ENCODE measurements around the gene TRDMT1. TPM values are rescaled to one million over a fixed set of nuclear protein-coding genes. Genes with fewer than 3 reads are reported as not detected.

The TRDMT1 gene
- polyA plus RNA-seq, 1 experiment, result 2.4 TPM

DNA sequence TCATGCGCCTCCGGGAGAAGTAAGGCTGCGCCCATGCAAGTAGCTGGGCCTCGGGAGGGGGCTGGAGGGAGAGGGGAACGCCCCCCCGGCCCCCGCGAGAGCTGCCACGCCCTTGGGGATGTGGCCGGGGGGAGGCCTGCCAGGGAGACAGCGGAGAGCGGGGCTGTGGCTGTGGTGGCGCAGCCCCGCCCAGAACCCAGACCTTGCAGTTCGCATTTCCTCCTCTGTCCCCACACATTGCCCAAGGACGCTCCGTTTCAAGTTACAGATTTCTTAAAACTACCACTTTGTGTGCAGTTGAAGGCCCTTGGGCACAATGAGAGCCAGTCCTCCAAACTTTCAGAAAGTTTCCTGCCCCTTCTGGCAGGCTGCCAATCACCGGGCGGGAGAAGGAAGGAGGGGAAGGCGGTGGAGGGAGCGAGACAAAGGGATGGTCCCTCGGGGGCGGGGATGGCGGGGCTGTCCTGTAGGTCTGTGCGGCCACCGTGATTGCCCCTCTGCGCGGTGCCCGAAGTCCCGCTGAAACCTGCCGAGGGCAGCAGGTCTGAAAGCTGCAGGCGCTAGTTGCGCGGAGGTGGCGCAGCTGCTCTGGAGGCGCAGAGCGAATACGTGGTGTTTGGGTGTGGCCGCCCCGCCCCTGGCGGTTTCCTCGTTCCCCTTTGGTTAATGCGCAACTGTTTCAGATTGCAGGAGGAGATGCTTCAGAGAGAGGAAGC lies 28.7 kb upstream of the TRDMT1 start:
- Histone ChIP-seq H3K36me3 (ENCODE audit: control insufficient read depth, insufficient read depth, low read length) (peaks cover 15% of the 10 kb centered on the region), H3K4me3 (ENCODE audit: low read depth, low read length) (peak overlapping the region; percentile 98), H3K27me3 (ENCODE audit: control insufficient read depth, insufficient read depth, low read length) (no peaks in the 10 kb centered on the region)
- DNase-seq (ENCODE audit: low read depth), result no peak
- CTCF ChIA-PET, result interaction anchor here (0.6 to 2.2 kb wide), 19 partner anchors 10 to 386 kb away, joined by 3 to 6 read pairs (median 3); no protein-coding TSS in a partner anchor
- TF ChIP-seq, protein P1, sequence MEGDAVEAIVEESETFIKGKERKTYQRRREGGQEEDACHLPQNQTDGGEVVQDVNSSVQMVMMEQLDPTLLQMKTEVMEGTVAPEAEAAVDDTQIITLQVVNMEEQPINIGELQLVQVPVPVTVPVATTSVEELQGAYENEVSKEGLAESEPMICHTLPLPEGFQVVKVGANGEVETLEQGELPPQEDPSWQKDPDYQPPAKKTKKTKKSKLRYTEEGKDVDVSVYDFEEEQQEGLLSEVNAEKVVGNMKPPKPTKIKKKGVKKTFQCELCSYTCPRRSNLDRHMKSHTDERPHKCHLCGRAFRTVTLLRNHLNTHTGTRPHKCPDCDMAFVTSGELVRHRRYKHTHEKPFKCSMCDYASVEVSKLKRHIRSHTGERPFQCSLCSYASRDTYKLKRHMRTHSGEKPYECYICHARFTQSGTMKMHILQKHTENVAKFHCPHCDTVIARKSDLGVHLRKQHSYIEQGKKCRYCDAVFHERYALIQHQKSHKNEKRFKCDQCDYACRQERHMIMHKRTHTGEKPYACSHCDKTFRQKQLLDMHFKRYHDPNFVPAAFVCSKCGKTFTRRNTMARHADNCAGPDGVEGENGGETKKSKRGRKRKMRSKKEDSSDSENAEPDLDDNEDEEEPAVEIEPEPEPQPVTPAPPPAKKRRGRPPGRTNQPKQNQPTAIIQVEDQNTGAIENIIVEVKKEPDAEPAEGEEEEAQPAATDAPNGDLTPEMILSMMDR (IDR thresholded peaks at IDR 0.05; ENCODE audit: insufficient read depth, low read depth, low read length), result no peak
- POLR2A ChIA-PET, result interaction anchor here (0.6 to 1.4 kb wide), 11 partner anchors 15 to 640 kb away, joined by 3 to 7 read pairs (median 5); no protein-coding TSS in a partner anchor

- TF ChIP-seq, protein P1 (IDR thresholded peaks at IDR 0.05; ENCODE audit: insufficient read depth, low read depth, low read length), result no peak
- peak overlapping the region; percentile 98 for H3K4me3 ChIP-seq (ENCODE audit: low read depth, low read length)
- no peaks in the 10 kb centered on the region for H3K27me3 ChIP-seq (ENCODE audit: control insufficient read depth, insufficient read depth, low read length)
- ChIA-PET CTCF (interaction anchor here (0.6 to 2.2 kb wide), 14 partner anchors 9 to 385 kb away, joined by 3 to 6 read pairs (median 3); no protein-coding TSS in a partner anchor), POLR2A (interaction anchor here (0.6 to 1.4 kb wide), 6 partner anchors 14 to 412 kb away, joined by 3 to 6 read pairs (median 4); no protein-coding TSS in a partner anchor)
- DNase-seq (ENCODE audit: low read depth), result no peak
- peaks cover 13% of the 10 kb centered on the region for H3K36me3 ChIP-seq (ENCODE audit: control insufficient read depth, insufficient read depth, low read length)
Measured at GRCh38 chr10:17229717-17229966, 28.2 kb upstream of the TRDMT1 start.

GRCh38 chr10:17229016-17229716 lies 27.7 kb upstream of the TRDMT1 start:
- ChIA-PET POLR2A (interaction anchor here (0.5 to 1.1 kb wide), 9 partner anchors 14 to 412 kb away, joined by 3 to 6 read pairs (median 3); no protein-coding TSS in a partner anchor), CTCF (interaction anchor here (0.6 to 2.2 kb wide), 16 partner anchors 9 to 385 kb away, joined by 3 to 6 read pairs (median 3); no protein-coding TSS in a partner anchor)
- Histone ChIP-seq H3K36me3 (ENCODE audit: control insufficient read depth, insufficient read depth, low read length) (peaks cover 9% of the 10 kb centered on the region), H3K27me3 (ENCODE audit: control insufficient read depth, insufficient read depth, low read length) (no peaks in the 10 kb centered on the region), H3K4me3 (ENCODE audit: low read depth, low read length) (peak overlapping the region; percentile 98)
- DNase-seq (ENCODE audit: low read depth), result no peak
- TF ChIP-seq, protein P1 (IDR thresholded peaks at IDR 0.05; ENCODE audit: insufficient read depth, low read depth, low read length), result 0 out of 2 replicates have a peak, but pooled peaks have one; percentile 3

GRCh38 chr10:17228091-17229015 lies 26.9 kb upstream of the TRDMT1 start, which contains the start of gene VIM:
Gene VIM, plus strand, starts transcription at chr10:17228241. Its CDS starts 1,182 bp downstream, at chr10:17229423.
- CTCF ChIA-PET, result interaction anchor here (0.6 to 1.7 kb wide), 7 partner anchors 29 to 370 kb away, joined by 3 to 4 read pairs (median 3); no protein-coding TSS in a partner anchor
- peak; percentile 86 for DNase-seq (ENCODE audit: low read depth)
- TF ChIP-seq, protein P1 (IDR thresholded peaks at IDR 0.05; ENCODE audit: insufficient read depth, low read depth, low read length), result peak; percentile 22; the same call in 1 of the 2 replicates
- Histone ChIP-seq H3K36me3 (ENCODE audit: control insufficient read depth, insufficient read depth, low read length) (peaks cover 6% of the 10 kb centered on the region), H3K4me3 (ENCODE audit: low read depth, low read length) (peak within 1 kb of the TSS; percentile 98), H3K27me3 (ENCODE audit: control insufficient read depth, insufficient read depth, low read length) (no peaks in the 10 kb centered on the region)
- POLR2A ChIA-PET, result interaction anchor here (0.5 to 1.1 kb wide), 5 partner anchors 13 to 400 kb away, joined by 3 to 4 read pairs (median 3); no protein-coding TSS in a partner anchor
